Mononuclear cell (primary cell): Measurements from ENCODE around the gene MTFR1L. TPM values are rescaled to one million over a fixed set of nuclear protein-coding genes. Genes with fewer than 3 reads are reported as not detected.

ENCODE experiments used
- H3K27me3 ChIP-seq: 2 replicates; pipeline ENCODE4 v1.6.0; 2011; ENCODE audit warnings: low read length, control low read depth; ENCODE audit not compliant: insufficient read depth
- H3K4me1 ChIP-seq: 2 replicates; pipeline ENCODE4 v1.5.1; 2011; ENCODE audit warnings: mild to moderate bottlenecking, low read length, control low read depth; ENCODE audit not compliant: insufficient read depth
- H3K4me3 ChIP-seq: 2 replicates; pipeline ENCODE4 v1.5.1; 2011; ENCODE audit warnings: mild to moderate bottlenecking, low read length, moderate library complexity
- H3K9me3 ChIP-seq: 2 replicates; pipeline ENCODE4 v1.5.1; 2011; ENCODE audit warnings: low read depth, mild to moderate bottlenecking, control low read depth, low read length
- total RNA-seq: library from RNA; depleted of rRNA; stranded (reverse); fragments of >200 nt; gene quantifications from one replicate; pipeline ENCODE4 v1.2.3, GENCODE V29; 2012

Gene MTFR1L
- 17.0 TPM for total RNA-seq

GRCh38 chr1:25819491-25820246, at the start of gene MTFR1L:
TSS of gene MTFR1L (plus strand) at chr1:25819954. CDS start at chr1:25823105, 3,151 bp downstream.
- peaks cover 33% of the 10 kb centered on the region for H3K4me1 ChIP-seq
- H3K4me3 ChIP-seq = peak within 1 kb of the TSS; percentile 95

GRCh38 chr1:25770541-25771220, 49.1 kb upstream of the MTFR1L start:
- Histone ChIP-seq H3K9me3 (no peaks in the 10 kb centered on the region), H3K4me3 (no peak overlapping the region), H3K27me3 (no peaks in the 10 kb centered on the region), H3K4me1 (peaks cover 47% of the 10 kb centered on the region)

More at GRCh38 chr1:25819491-25820246, at the start of gene MTFR1L:
- Histone ChIP-seq H3K9me3 (no peaks in the 10 kb centered on the region), H3K27me3 (no peaks in the 10 kb centered on the region)

- peaks cover 50% of the 10 kb centered on the region for H3K4me1 ChIP-seq
- no peaks in the 10 kb centered on the region for H3K9me3 ChIP-seq
- no peak overlapping the region for H3K4me3 ChIP-seq
- no peaks in the 10 kb centered on the region for H3K27me3 ChIP-seq
These were observed 48.3 kb upstream of the MTFR1L start for GRCh38 chr1:25771221-25772114.

GRCh38 chr1:25772164-25772563, 47.6 kb upstream of the MTFR1L start:
- Histone ChIP-seq H3K4me3 (no peak overlapping the region), H3K9me3 (no peaks in the 10 kb centered on the region), H3K27me3 (no peaks in the 10 kb centered on the region), H3K4me1 (peaks cover 47% of the 10 kb centered on the region)

GRCh38 chr1:25772692-25773245, 47.0 kb upstream of the MTFR1L start:
- H3K4me1 ChIP-seq = peaks cover 47% of the 10 kb centered on the region
- no peaks in the 10 kb centered on the region for H3K27me3 ChIP-seq
- no peaks in the 10 kb centered on the region for H3K9me3 ChIP-seq

GRCh38 chr1:25773441-25774125, 46.2 kb upstream of the MTFR1L start:
- no peak overlapping the region for H3K4me3 ChIP-seq
- peaks cover 47% of the 10 kb centered on the region for H3K4me1 ChIP-seq
- H3K9me3 ChIP-seq = no peaks in the 10 kb centered on the region
- no peaks in the 10 kb centered on the region for H3K27me3 ChIP-seq

More at GRCh38 chr1:25772692-25773245, 47.0 kb upstream of the MTFR1L start:
- H3K4me3 ChIP-seq = no peak overlapping the region

GRCh38 chr1:25774206-25774803, 45.4 kb upstream of the MTFR1L start:
- Histone ChIP-seq H3K27me3 (no peaks in the 10 kb centered on the region), H3K4me3 (no peak overlapping the region), H3K9me3 (no peaks in the 10 kb centered on the region), H3K4me1 (peaks cover 47% of the 10 kb centered on the region)

- H3K9me3 ChIP-seq = no peaks in the 10 kb centered on the region
- no peak overlapping the region for H3K4me3 ChIP-seq
- H3K27me3 ChIP-seq = no peaks in the 10 kb centered on the region
- peaks cover 47% of the 10 kb centered on the region for H3K4me1 ChIP-seq
These were observed 44.6 kb upstream of the MTFR1L start for GRCh38 chr1:25774921-25775771.

GRCh38 chr1:25779388-25779787, 40.4 kb upstream of the MTFR1L start:
- Histone ChIP-seq H3K4me3 (no peak overlapping the region), H3K27me3 (no peaks in the 10 kb centered on the region), H3K9me3 (no peaks in the 10 kb centered on the region), H3K4me1 (peaks cover 15% of the 10 kb centered on the region)

GRCh38 chr1:25779894-25780293, 39.9 kb upstream of the MTFR1L start:
- H3K9me3 ChIP-seq = no peaks in the 10 kb centered on the region

GRCh38 chr1:25780318-25781129, 39.2 kb upstream of the MTFR1L start:
- Histone ChIP-seq H3K27me3 (no peaks in the 10 kb centered on the region), H3K4me3 (no peak overlapping the region), H3K4me1 (peaks cover 5% of the 10 kb centered on the region), H3K9me3 (no peaks in the 10 kb centered on the region)

More at GRCh38 chr1:25779894-25780293, 39.9 kb upstream of the MTFR1L start:
- Histone ChIP-seq H3K4me3 (no peak overlapping the region), H3K4me1 (peaks cover 12% of the 10 kb centered on the region), H3K27me3 (no peaks in the 10 kb centered on the region)

- no peaks in the 10 kb centered on the region for H3K27me3 ChIP-seq
- H3K4me3 ChIP-seq = no peak overlapping the region
- no peaks in the 10 kb centered on the region for H3K9me3 ChIP-seq
- H3K4me1 ChIP-seq = no peaks in the 10 kb centered on the region
These were observed 38.7 kb upstream of the MTFR1L start for GRCh38 chr1:25781130-25781433.
